ENCODE measurements around the gene RNF150.

Gene RNF150

GRCh38 chr4:140877781-140878180 is 255.5 kb downstream of the RNF150 start:
- no peak overlapping the region for H3K27ac ChIP-seq (replicated peaks)
- TF ChIP-seq GABPA (IDR thresholded peaks at IDR 0.05; ENCODE audit: low read depth) (no peak), SPI1 (IDR thresholded peaks at IDR 0.05; ENCODE audit: borderline replicate concordance, low read depth) (no peak), CTCF (IDR thresholded peaks at IDR 0.05; ENCODE audit: insufficient read depth, low read length) (no peak), POLR2AphosphoS5 (IDR thresholded peaks at IDR 0.05; ENCODE audit: low read depth) (no peak)
- TF ChIP-seq, protein P1, sequence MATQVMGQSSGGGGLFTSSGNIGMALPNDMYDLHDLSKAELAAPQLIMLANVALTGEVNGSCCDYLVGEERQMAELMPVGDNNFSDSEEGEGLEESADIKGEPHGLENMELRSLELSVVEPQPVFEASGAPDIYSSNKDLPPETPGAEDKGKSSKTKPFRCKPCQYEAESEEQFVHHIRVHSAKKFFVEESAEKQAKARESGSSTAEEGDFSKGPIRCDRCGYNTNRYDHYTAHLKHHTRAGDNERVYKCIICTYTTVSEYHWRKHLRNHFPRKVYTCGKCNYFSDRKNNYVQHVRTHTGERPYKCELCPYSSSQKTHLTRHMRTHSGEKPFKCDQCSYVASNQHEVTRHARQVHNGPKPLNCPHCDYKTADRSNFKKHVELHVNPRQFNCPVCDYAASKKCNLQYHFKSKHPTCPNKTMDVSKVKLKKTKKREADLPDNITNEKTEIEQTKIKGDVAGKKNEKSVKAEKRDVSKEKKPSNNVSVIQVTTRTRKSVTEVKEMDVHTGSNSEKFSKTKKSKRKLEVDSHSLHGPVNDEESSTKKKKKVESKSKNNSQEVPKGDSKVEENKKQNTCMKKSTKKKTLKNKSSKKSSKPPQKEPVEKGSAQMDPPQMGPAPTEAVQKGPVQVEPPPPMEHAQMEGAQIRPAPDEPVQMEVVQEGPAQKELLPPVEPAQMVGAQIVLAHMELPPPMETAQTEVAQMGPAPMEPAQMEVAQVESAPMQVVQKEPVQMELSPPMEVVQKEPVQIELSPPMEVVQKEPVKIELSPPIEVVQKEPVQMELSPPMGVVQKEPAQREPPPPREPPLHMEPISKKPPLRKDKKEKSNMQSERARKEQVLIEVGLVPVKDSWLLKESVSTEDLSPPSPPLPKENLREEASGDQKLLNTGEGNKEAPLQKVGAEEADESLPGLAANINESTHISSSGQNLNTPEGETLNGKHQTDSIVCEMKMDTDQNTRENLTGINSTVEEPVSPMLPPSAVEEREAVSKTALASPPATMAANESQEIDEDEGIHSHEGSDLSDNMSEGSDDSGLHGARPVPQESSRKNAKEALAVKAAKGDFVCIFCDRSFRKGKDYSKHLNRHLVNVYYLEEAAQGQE (IDR thresholded peaks at IDR 0.05; ENCODE audit: insufficient replicate concordance, low read depth), result no peak
- DNase-seq (ENCODE audit: low read depth in 1 of 2, low spot score in 1 of 2), result no peak
- H3K27me3 ChIP-seq (ENCODE audit: insufficient read depth, poor library complexity, severe bottlenecking), result no peaks in the 10 kb centered on the region
- no peak overlapping the region for H3K4me3 ChIP-seq (replicated peaks; ENCODE audit: insufficient read depth, low read length)

DNA sequence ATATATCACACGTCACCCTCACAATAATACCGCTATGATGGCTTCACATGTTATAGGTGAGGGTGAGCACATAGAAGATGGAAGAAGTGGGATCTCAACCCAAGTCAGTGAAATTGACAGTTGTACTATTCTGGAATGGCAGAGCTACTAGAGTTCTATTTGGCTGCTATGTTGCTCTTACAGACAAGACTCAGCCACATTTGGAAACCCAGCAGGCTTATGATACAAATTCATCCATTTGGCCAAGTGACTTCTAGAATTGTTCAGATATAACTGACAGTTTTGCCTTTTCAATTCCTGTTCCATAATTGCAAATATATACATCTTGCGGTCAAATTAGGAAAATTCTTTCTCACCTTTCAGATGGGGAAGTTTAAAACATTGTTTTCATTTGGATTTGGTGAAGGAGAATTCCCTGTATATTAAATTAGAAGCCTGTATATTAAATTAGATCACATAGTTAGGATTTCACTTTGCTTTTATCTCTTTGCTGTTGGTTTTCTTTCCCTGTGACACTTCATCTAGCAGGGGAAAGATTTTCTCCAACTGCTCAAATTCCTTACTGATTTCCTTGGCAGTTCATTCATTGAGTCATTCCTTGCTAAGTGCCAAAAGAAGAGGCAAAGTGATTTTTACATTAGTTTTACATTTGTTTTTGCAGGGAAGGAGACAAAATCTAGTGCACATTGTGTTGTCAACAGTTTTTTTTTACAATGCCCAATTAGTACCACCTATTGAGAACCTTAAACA is 256.5 kb downstream of the RNF150 start:
- Histone ChIP-seq H3K27me3 (ENCODE audit: insufficient read depth, poor library complexity, severe bottlenecking) (no peaks in the 10 kb centered on the region), H3K4me3 (replicated peaks; ENCODE audit: insufficient read depth, low read length) (no peak overlapping the region), H3K27ac (replicated peaks) (no peak overlapping the region)
- TF ChIP-seq CTCF (IDR thresholded peaks at IDR 0.05; ENCODE audit: insufficient read depth, low read length) (no peak), SPI1 (IDR thresholded peaks at IDR 0.05; ENCODE audit: borderline replicate concordance, low read depth) (no peak), GABPA (IDR thresholded peaks at IDR 0.05; ENCODE audit: low read depth) (no peak), POLR2AphosphoS5 (IDR thresholded peaks at IDR 0.05; ENCODE audit: low read depth) (no peak)
- TF ChIP-seq, protein P1 (IDR thresholded peaks at IDR 0.05; ENCODE audit: insufficient replicate concordance, low read depth), result no peak
- no peak for DNase-seq (ENCODE audit: low read depth in 1 of 2, low spot score in 1 of 2)

DNA sequence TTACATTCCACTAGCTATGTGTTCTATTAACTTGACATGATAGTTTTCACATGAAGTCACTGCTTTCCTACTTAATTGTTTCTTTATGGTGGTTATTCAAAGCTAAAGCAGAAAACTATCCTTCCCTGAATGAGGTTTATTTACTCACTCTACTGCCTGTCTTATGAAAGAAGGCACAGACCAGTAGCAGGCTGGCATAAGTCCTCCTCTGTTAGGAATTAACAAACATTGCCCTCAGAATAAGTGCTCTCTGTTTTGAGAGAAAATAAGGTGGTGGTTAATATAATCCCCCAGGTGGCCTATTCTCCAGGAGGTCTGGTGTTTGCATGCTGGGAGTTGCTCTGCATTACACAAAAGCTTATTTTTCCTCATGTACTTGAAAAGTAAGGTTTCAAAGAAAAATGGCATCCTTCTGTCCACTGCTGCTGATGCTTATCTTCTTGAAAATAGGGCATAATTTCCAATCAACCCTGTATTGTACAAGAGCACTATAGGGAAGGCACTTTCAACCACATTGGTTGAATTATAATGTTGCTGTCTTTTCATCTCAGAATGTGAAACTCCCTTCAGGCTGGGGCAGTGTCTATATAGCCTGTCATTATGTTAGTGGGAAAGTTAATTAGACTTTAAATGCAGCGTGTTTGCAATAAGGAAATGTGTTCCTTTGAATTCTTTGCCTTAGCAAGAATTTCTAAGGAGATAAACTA is 257.4 kb downstream of the RNF150 start:
- Histone ChIP-seq H3K27ac (replicated peaks) (no peak overlapping the region), H3K27me3 (ENCODE audit: insufficient read depth, poor library complexity, severe bottlenecking) (no peaks in the 10 kb centered on the region), H3K4me3 (replicated peaks; ENCODE audit: insufficient read depth, low read length) (no peak overlapping the region)
- no peak for DNase-seq (ENCODE audit: low read depth in 1 of 2, low spot score in 1 of 2)
- TF ChIP-seq CTCF (IDR thresholded peaks at IDR 0.05; ENCODE audit: insufficient read depth, low read length) (no peak), POLR2AphosphoS5 (IDR thresholded peaks at IDR 0.05; ENCODE audit: low read depth) (no peak), GABPA (IDR thresholded peaks at IDR 0.05; ENCODE audit: low read depth) (no peak)
- TF ChIP-seq, protein P1 (IDR thresholded peaks at IDR 0.05; ENCODE audit: insufficient replicate concordance, low read depth), result no peak
